HepG2 (cell line): ENCODE results near the gene RMND5A.

ENCODE experiments used
- TF ChIP-seq, protein P1 (sequence below): sonication (generic); formaldehyde crosslinking; IDR thresholded peaks from 2 replicates; pipeline ENCODE4 v1.4.0; 2020; ENCODE audit warnings: missing genetic modification reagents
- TF ChIP-seq, protein P2 (sequence below): sonication (generic); formaldehyde crosslinking; IDR thresholded peaks from 2 replicates; pipeline ENCODE4 v1.5.0; 2020; ENCODE audit warnings: mild to moderate bottlenecking, missing genetic modification reagents, moderate library complexity

DNA sequence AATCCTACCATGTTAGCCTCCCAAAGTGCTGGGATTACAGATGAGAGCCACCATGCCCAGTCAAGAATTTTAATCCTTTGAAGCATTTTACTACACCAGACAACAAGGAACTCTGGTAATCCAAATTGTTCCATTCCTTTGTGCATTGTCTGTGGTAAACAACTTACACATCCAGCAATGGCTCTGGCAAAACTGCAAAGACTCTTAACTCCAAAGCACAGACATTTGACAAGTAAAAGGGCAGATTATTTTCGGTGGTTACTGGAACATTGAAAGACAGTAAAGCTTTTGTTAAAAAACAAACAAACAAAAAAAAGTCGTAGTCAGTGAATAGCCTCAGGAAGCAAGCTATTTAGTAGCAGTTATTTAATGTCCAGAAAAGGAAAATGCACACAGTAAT, 33.2 kb upstream of the RMND5A start:
- TF ChIP-seq, protein P1, sequence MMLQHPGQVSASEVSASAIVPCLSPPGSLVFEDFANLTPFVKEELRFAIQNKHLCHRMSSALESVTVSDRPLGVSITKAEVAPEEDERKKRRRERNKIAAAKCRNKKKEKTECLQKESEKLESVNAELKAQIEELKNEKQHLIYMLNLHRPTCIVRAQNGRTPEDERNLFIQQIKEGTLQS: no peak
- TF ChIP-seq, protein P2, sequence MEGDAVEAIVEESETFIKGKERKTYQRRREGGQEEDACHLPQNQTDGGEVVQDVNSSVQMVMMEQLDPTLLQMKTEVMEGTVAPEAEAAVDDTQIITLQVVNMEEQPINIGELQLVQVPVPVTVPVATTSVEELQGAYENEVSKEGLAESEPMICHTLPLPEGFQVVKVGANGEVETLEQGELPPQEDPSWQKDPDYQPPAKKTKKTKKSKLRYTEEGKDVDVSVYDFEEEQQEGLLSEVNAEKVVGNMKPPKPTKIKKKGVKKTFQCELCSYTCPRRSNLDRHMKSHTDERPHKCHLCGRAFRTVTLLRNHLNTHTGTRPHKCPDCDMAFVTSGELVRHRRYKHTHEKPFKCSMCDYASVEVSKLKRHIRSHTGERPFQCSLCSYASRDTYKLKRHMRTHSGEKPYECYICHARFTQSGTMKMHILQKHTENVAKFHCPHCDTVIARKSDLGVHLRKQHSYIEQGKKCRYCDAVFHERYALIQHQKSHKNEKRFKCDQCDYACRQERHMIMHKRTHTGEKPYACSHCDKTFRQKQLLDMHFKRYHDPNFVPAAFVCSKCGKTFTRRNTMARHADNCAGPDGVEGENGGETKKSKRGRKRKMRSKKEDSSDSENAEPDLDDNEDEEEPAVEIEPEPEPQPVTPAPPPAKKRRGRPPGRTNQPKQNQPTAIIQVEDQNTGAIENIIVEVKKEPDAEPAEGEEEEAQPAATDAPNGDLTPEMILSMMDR (CRISPR knock-in tag): no peak
